Islet of Langerhans (tissue), 1 donor: Measurements from ENCODE around the gene MIA3.
A peak's percentile ranks its signal among the peaks of the same experiment; 100 is the strongest.
"Not testable (repeated sequence)": the region's sequence is repeated elsewhere in the genome, so short reads cannot be mapped to it uniquely, and the experiment has no call there.

Experiments used
- FAIRE-seq: peaks from one replicate; lab custom pipeline; 2011; peaks lifted over from hg19 to GRCh38; lab: Jason Lieb, UNC

Gene MIA3, protein sequence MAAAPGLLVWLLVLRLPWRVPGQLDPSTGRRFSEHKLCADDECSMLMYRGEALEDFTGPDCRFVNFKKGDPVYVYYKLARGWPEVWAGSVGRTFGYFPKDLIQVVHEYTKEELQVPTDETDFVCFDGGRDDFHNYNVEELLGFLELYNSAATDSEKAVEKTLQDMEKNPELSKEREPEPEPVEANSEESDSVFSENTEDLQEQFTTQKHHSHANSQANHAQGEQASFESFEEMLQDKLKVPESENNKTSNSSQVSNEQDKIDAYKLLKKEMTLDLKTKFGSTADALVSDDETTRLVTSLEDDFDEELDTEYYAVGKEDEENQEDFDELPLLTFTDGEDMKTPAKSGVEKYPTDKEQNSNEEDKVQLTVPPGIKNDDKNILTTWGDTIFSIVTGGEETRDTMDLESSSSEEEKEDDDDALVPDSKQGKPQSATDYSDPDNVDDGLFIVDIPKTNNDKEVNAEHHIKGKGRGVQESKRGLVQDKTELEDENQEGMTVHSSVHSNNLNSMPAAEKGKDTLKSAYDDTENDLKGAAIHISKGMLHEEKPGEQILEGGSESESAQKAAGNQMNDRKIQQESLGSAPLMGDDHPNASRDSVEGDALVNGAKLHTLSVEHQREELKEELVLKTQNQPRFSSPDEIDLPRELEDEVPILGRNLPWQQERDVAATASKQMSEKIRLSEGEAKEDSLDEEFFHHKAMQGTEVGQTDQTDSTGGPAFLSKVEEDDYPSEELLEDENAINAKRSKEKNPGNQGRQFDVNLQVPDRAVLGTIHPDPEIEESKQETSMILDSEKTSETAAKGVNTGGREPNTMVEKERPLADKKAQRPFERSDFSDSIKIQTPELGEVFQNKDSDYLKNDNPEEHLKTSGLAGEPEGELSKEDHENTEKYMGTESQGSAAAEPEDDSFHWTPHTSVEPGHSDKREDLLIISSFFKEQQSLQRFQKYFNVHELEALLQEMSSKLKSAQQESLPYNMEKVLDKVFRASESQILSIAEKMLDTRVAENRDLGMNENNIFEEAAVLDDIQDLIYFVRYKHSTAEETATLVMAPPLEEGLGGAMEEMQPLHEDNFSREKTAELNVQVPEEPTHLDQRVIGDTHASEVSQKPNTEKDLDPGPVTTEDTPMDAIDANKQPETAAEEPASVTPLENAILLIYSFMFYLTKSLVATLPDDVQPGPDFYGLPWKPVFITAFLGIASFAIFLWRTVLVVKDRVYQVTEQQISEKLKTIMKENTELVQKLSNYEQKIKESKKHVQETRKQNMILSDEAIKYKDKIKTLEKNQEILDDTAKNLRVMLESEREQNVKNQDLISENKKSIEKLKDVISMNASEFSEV (N-terminal part only)

DNA sequence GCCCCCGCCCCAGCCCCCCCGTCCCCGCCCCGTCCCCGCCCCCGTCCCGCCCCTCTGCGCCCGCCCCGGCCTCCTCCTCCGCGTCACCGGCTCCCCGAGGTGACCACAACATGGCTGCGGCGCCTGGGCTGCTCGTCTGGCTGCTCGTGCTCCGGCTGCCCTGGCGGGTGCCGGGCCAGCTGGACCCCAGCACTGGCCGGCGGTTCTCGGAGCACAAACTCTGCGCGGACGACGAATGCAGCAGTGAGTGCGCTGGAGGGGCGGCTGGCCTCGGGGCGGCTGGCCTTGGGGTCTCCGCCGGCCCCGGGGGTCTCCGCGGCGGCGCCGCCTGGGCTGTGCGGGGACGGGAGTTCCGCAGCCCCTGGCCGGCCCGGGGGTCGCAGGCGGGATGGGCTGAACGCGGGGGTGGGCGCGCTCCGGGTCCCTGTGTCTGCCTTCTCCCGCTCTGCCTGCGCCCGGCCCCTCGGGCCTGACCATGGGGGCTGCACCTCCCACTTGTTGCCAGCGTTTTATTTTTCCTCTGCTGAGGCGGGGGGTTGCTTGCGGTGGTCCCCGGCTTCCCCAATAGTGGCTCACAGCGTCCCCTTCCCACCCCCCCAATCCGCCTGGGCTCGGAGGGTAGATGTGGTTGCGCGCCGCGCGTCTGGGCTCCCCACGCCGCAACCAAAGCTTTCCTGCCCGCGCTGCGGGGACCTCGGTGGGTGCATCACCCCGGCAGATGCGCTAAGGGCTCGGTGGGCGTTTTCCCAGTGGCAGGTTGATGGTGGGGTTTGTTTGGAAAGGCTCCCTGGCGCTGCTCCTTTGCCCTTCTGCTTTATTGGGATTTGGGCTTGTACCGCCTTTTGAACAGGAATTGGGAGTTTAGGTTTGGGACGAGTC lies at the start of gene MIA3:
Gene MIA3, plus strand, starts transcription at position 97 of the 879 bp plus-strand sequence. Its CDS starts 14 bp downstream, at position 111.
- FAIRE-seq, result no peak

DNA sequence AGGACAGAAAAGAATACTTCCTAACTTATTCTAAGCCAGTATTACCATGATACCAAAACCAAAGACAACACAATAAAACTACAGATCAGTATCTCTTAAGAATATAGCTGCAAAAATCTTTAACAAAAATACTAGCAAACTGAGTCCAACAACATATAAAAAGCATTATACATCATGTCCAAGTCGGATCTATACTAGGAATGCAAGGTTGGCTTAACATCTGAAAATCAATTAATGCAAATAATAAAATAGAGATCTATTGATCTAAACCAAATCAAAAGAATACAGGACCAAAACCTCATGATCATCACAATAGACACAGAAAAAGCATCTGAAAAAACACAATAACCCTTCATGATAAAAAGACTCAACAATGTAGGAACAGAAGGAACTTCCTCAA lies 47.1 kb upstream of the MIA3 start:
- FAIRE-seq, result no peak

DNA sequence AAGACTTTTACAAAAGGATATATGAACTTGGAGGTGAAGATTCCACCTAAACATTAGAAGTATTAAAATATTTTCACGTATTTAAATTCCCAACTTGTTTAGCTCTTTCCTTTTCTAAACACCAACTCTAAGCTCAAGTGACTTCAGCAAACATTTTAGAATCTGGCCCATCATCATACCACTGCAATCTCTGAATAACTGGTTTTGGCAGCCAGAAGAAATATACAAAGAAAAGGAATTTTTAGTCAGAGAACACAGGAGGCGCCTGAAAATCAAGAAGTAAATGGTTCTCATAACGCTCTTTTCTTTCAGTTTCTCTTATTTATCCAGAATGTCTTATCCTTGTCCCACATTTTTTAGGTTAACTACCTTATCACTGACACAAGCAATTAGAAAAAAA lies 38.6 kb upstream of the MIA3 start:
- no peak for FAIRE-seq

DNA sequence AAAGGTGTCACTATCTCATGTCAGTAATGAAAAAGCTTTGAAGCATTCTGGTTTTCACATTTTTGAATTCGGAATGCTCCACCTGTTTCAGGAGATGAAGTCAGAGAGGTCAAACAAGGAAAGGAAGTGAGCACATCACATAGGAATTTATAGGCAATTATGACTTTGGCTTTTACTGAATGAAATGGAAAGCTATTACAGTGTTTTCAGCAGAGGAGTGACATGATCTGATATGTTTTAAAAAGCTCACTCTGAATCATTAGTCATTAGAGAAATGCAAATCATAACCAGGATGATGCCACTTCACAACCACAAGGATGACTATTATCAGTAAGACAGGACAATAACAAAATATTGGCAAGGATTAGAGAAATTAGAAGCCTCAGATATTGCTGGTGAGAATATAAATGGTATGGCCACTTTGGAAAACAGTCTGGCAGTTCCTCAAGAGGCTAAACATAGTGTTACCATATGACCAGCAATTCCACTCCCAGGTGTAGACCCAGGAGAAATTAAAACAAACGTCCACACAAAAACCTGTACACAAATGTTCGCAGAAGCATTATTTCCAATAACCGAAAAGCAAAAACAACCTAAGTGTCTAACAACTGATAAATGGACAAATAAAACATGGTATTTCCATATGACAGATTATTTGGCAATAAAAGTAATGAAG lies 35.7 kb upstream of the MIA3 start:
- FAIRE-seq, result no peak

DNA sequence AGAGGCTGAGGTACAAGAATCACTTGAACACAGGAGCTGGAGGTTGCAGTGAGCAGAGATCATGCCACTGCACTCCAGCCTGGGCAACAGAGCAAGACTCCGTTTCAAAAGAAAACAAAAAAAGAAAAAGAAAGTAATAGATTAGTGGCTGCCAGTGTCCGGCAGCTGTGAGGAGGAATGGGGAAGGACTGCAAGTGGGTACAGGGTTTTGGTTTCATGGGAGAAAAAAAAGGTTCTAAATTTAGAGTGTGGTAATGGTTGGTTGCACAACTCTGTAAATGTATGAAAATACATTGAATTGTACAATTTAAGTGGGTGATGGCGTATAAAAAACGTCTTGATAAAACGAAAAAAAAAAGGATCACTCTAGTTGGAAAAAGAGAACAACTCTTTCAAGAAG lies 34.8 kb upstream of the MIA3 start:
- FAIRE-seq, result no peak

DNA sequence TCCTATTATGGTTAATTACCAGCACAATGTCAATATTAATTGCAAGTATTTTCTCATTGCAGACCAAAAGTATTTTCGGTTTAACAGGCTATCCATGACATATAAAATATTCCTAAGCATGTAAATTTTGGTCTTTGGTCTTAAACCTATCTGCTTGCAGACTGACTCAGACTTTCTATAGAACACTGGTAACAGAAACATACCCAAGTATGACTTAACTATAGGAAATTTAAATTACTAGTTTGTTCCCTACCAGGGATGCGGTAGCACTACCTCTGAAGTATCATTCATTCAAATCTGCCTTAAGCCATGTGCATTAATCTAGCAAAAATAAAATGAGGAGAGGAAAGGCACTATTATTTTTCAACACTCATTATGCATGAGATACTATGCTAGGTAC lies 31.1 kb upstream of the MIA3 start:
- no peak for FAIRE-seq

DNA sequence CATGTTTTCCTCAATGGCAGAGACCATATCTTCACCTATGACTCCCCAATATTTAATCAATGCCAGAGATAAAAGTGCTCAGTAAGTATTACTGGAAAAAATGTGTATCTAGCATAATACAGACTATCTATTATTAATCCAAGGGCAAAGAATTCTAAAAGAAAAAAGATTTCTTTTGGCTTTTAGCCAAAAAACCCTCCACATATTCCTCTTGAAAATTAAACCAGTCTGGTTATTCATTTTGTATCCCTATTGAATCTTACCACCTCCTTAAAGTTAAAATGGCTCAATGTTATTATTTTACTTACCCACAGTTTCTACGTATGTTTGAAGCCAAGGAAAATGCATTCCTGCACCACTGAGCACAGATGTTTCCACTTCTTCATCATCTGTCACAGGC lies 29.8 kb upstream of the MIA3 start:
- peak; percentile 47 for FAIRE-seq

DNA sequence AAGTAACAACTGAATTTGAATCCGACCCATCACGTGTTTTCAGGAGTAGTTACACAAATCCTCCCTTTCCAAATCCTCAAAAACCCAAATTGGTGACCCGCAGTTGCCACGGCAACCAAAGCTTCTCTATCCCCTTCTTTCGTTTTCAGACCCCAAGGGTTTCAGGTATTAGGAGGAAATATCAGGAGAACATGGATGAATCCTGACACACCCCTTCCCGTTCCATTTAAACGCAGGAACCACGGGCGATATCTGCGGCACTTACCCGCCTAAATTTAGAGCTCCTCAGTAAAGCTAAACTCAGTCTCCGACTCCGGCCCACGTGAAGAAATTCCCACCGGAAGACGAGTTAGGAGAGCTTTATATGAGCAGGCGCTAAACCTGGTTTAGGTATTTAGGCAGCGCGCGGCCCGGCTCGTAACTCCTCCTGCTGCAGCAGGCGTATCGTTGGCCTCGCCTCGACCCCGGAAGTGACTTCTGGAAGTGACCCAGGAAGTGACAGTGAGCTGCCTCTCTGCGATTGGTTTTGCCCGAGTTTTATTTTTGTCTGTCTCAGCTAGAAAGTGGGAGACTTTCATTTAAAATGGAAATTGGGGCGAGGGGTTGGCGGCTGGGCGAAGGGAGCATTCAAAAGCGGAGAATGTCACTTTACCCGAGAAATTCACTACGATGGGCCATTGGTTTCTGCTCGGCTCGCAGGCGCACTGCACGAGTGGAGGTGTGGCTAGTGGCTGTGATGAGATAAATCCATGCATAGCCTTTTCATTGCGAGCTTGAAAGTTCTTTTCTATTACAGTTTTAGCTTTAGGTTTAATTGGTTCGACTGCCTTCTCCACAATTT lies 28.2 kb upstream of the MIA3 start, which contains the start of gene TAF1A:
Gene TAF1A, minus strand, starts transcription at position 472 of the 841 bp plus-strand sequence.
- FAIRE-seq, result peak; percentile 51

DNA sequence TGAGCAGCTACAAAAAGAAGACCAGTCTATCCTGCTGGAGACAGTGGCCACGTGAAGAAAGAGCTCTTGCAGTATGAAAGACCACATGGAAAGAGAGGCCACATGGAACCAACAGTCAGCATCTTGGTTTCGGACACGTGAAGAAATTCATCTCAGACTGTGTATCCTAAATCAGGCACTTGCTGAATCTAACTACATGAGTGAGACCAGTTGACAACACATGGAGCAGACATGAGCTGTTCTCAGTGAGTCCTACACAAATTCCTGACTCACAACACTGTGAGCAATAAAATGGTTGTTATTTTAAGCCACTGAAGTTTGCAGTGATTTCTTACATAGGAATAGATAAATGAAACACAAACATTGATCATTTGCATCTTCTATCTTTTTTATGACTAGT lies 25.7 kb upstream of the MIA3 start:
- no peak for FAIRE-seq

DNA sequence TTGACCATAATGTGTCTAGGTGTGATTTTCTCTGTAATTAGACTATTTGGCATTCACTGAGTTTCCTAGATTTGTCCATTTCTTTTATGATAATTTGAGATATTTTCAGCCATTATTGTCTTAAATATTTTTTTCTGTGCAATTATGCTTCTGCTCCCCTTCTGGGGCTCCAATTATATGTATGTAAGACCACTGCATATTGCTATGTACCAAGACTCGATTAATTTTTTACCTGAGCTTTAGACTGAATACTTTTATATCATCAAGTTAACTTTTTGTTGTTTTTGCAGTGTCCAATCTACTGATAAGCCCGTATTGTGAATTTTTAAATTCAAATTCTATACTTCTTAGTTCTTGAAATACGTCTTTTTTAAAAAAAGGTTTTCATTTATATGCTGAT lies 23.1 kb upstream of the MIA3 start:
- FAIRE-seq, result no peak

DNA sequence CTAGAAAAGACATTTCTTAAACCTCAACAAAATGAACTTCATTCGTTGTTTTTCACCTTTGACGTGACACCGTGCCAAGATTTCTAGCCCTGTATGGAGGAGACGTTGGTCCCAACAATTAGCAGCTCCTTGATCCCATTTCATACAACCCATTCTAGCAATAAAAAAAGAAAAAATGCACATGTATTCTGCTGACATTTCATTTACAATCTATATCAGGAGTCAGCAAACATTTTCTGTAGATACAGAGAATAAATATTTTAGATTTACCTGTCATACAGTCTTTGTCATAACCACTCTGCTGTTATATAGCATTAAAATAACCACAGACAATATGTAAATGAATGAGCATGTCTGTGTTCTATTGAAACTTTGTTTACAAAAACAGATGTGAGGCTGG lies 21.2 kb upstream of the MIA3 start:
- FAIRE-seq, result no peak

DNA sequence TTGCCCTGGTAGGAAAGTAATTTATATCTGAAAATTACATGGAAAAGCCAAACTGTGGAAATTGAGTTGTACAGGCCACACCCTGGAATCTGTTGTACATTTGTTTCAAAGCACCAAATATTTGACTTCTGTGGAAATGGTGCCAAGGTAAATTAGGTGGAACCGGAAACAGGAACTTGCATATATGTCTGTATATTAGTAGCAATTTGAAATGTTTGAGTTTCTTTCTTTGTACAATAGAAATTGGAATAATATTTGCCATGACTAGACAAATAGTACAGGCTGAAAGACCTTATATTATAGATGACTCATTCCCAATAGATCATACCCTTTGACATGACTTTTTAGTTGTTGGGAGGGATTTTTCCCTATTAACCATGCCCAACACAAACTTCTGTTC lies 17.6 kb upstream of the MIA3 start:
- FAIRE-seq, result no peak

DNA sequence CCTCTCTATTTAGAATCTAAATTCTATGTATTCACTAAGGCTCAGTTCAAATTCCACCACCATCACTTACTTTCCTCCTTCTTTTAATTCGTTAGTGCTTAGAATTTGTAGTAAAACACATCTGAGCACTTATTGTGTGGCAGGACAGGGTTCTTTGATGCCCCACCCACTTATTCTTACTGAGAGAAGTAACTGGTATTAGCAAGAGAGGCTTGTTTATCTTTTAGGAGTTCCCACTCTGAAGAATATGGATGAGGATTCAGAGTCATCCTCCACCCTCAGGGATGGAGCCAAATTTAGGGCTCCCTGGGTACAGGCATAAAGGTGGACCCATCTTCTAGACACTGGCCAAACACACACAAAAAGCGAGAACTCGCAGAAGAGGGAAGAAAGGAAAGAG lies 16.6 kb upstream of the MIA3 start:
- no peak for FAIRE-seq

DNA sequence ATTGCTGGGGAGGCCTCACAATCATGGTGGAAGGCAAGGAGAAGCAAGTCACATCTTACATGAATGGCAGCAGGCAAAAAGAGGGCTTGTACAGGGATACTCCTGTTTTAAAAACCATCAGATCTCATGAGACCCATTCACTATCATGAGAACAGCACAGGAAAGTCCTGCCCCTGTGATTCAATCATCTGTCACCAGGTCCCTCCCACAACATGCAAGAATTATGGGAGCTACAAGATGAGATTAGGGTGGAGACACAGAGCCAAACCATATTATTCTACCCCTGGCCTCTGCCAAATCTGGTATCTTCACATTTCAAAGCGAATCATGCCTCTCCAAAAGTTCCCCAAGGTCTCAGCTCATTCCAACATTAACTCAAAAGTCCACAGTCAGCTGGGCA lies 11.1 kb upstream of the MIA3 start:
- FAIRE-seq, result no peak

DNA sequence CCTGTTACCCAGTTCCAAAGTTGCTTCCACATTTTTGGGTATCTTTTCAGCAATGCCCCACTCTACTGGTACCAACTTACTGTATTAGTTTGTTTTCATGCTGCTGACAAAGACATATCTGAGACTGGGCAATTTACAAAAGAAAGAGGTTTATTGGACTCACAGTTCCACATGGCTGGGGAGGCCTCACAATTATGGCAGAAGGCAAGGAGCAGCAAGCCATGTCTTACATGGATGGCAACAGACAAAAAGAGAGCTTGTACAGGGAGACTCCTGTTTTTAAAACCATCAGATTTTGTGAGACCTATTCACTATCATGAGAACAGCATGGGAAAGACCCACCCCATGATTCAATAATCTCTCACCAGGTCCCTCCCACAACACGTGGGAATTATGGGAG lies 8.8 kb upstream of the MIA3 start:
- FAIRE-seq, result not testable (repeated sequence)

DNA sequence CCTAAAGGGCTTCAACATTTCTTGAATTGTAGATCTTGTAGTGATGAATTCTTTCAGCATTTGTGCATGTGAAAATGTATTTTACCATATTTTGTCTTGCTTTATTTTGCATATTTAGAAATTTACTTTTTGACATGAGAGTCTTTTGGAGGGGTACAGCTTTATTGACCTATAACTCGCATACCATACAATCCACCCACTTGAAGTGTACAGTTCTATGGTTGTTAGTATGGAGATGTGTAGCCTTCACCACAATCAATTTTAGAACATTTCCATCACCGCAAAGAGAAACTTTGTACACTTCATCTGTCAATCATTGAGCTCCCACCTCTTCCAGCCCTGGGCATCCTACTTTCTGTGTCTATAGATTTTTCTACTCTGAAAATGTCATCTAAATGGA lies 7.2 kb upstream of the MIA3 start:
- FAIRE-seq, result no peak

DNA sequence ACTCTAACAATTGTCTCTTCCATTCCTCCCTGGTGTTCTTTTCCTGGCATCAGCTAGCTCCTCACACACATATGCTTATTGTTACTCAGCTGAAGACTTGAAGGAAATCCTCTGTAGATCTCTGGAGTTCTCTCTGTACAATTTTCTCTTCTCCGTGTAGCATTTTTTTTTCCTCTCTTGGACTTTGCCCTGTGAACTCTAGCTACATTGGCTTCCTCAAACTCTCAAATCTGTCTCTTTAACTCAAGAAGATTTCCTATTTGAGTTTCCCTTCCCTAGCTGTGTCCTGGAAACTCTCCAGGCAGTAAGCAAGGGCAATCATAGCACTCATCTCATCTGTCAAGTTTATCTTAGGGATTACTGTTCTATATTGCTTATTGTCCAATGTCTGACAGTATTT lies 4.3 kb upstream of the MIA3 start:
- no peak for FAIRE-seq

DNA sequence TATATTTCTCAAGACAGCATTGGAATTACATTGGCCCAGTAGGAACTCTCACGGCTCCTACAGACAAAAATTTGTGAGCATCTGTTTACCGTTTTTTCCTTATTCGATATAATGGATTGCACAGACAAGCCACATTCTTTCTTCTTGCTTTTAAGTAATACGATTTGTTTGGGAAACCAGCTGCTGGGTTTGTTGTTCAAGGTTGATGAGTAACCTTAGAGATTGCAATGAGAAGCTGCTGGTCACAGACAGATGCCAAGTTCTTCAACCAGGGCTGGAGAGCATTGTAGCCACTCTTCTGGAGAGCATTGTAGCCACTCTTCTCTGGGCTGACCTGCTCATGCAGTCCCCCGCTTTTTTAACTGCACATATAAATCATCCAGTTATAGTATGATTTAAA lies 1.4 kb upstream of the MIA3 start:
- no peak for FAIRE-seq

DNA sequence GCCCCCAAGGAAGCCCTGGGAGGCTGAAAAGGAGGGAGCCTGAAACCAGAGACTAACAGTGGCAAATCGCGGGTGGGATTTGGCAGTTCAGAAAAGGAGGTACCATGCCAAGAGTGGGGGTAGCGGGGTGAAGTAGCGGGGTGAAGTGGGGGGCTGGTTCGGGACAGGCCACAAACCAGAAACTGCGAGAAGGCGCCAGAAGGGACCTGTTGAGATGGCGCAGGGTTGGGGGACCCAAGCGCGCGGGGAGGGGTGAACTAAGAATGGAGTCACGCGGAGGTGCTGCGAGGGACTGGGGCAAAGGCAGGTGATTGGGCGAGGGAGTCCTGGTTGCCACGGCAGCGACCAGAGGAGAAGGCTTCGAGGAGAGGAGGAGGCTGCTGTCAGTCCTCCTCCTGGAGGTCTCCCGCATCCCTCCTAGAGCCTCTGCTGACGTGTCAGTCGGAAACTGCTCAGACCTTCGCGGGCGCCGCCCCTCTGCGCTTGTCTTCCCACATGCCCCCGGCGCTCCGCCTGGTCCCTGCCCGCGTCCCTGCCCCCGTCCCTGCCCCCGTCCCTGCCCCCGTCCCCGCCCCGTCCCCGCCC lies 438 bp upstream of the MIA3 start:
- peak; percentile 49 for FAIRE-seq
